Keratinocyte (primary cell): ENCODE results near the gene MERTK. TPM values are rescaled to one million over a fixed set of nuclear protein-coding genes. Genes with fewer than 3 reads are reported as not detected.
"Not testable (repeated sequence)": the region's sequence is repeated elsewhere in the genome, so short reads cannot be mapped to it uniquely, and the experiment has no call there.

Experiments used
- DNase-seq: peaks from one replicate; pipeline ENCODE4 v3.0.0-alpha.2; 2011; ENCODE audit warnings: low read depth, missing footprints, low spot score
- FAIRE-seq: peaks from 2 replicates; lab custom pipeline; 2011; peaks lifted over from hg19 to GRCh38; lab: Jason Lieb, UNC
- H2AFZ ChIP-seq: 2 replicates; pipeline ENCODE4 v1.6.0; 2012; ENCODE audit warnings: low read length, control low read depth, inconsistent platforms; ENCODE audit not compliant: control insufficient read depth
- H3K27ac ChIP-seq: 2 replicates; pipeline ENCODE4 v1.5.1; 2011; ENCODE audit warnings: low read length; ENCODE audit not compliant: control insufficient read depth, insufficient read depth
- H3K27me3 ChIP-seq: 3 replicates; pipeline ENCODE4 v1.6.0; 2011; ENCODE audit warnings: low read length; ENCODE audit not compliant: control insufficient read depth, insufficient read depth; ENCODE audit errors: extremely low read depth
- H3K36me3 ChIP-seq, 2 experiments: 2 replicates in 1 of 2; 3 replicates in 1 of 2; pipeline ENCODE4 v1.5.1; 2011; ENCODE audit warnings: low read length in 2 of 2, mild to moderate bottlenecking in 1 of 2; ENCODE audit not compliant: control insufficient read depth in 2 of 2, insufficient read depth in 2 of 2; ENCODE audit errors: extremely low read depth in 1 of 2
- H3K4me1 ChIP-seq: 3 replicates; pipeline ENCODE4 v1.5.1; 2011; ENCODE audit warnings: low read length; ENCODE audit not compliant: control insufficient read depth, insufficient read depth; ENCODE audit errors: extremely low read depth
- H3K4me2 ChIP-seq: 3 replicates; pipeline ENCODE4 v1.6.0; 2011; ENCODE audit warnings: low read depth, low read length; ENCODE audit not compliant: control insufficient read depth, insufficient read depth; ENCODE audit errors: extremely low read depth
- H3K4me3 ChIP-seq, 3 experiments: fragments of 200-600 bp in 1 of 3; sonication (generic) in 1 of 3; 2 replicates in 2 of 3; 3 replicates in 1 of 3; pipeline ENCODE4 v1.5.1; 2011 to 2016; ENCODE audit warnings: low read length in 3 of 3, mild to moderate bottlenecking in 3 of 3, control low read depth in 2 of 3, inconsistent platforms in 1 of 3, low read depth in 1 of 3, mixed read lengths in 1 of 3, mixed run types in 1 of 3, moderate library complexity in 1 of 3; ENCODE audit not compliant: control insufficient read depth in 2 of 3, insufficient read depth in 2 of 3; ENCODE audit errors: extremely low read depth in 1 of 3
- H3K79me2 ChIP-seq: 2 replicates; pipeline ENCODE4 v1.6.0; 2012; ENCODE audit warnings: low read length; ENCODE audit not compliant: control insufficient read depth, insufficient read depth
- H3K9ac ChIP-seq: 3 replicates; pipeline ENCODE4 v1.6.0; 2011; ENCODE audit warnings: low read length; ENCODE audit not compliant: control insufficient read depth, insufficient read depth; ENCODE audit errors: extremely low read depth
- H3K9me1 ChIP-seq: 3 replicates; pipeline ENCODE4 v1.6.0; 2011; ENCODE audit warnings: low read length; ENCODE audit not compliant: control insufficient read depth, insufficient read depth; ENCODE audit errors: extremely low read depth
- H3K9me3 ChIP-seq: 2 replicates; pipeline ENCODE4 v1.5.1; 2012; ENCODE audit warnings: low read depth, low read length; ENCODE audit not compliant: control insufficient read depth
- H4K20me1 ChIP-seq: 3 replicates; pipeline ENCODE4 v1.6.0; 2011; ENCODE audit warnings: low read length; ENCODE audit not compliant: control insufficient read depth, insufficient read depth; ENCODE audit errors: extremely low read depth
- EZH2 ChIP-seq: IDR thresholded peaks from one replicate; pipeline ENCODE4 v1.6.1; 2012; ENCODE audit warnings: inconsistent platforms, mild to moderate bottlenecking, low read length, moderate library complexity
- dilution Hi-C: fragments of 300-500 bp; cut with MboI; formaldehyde crosslinking; loops from one replicate; pipeline ENCODE4 v1.7.0; 2020; ENCODE audit warnings: low sequenced_read_pairs; ENCODE audit not compliant: extremely low pct_ligation_motif_present
- polyA plus RNA-seq, 5 experiments: library from polyadenylated mRNA; depleted of rRNA in 3 of 5; stranded (reverse) in 3 of 5; stranded (forward) in 1 of 5; unstranded in 1 of 5; fragments of >200 nt; gene quantifications; 1 replicate in 1 of 5; 2 replicates in 3 of 5; 3 replicates in 1 of 5; pipeline versions ENCODE4 v1.2.1 to v1.2.3, GENCODE V29; 2011 to 2012; ENCODE audit warnings: missing spikeins in 2 of 5, low read depth in 1 of 5, low replicate concordance in 1 of 5
- TF ChIP-seq, protein P1 (sequence below), 3 experiments: IDR thresholded peaks in 1 of 3; conservative IDR thresholded peaks in 1 of 3; optimal IDR thresholded peaks in 1 of 3; 2 replicates in 2 of 3; 3 replicates in 1 of 3; pipeline versions ENCODE3 to v1.5.1; 2011; ENCODE audit warnings: low read length in 3 of 3, mild to moderate bottlenecking in 3 of 3, moderate library complexity in 2 of 3, control low read depth in 1 of 3, inconsistent platforms in 1 of 3; ENCODE audit not compliant: insufficient read depth in 2 of 3; ENCODE audit errors: extremely low read depth in 1 of 3

Gene MERTK
- polyA plus RNA-seq, 1 donor (not counting 4 experiments of a cell fraction or from before 2014, with no cell fraction given), result 0.14 TPM

DNA sequence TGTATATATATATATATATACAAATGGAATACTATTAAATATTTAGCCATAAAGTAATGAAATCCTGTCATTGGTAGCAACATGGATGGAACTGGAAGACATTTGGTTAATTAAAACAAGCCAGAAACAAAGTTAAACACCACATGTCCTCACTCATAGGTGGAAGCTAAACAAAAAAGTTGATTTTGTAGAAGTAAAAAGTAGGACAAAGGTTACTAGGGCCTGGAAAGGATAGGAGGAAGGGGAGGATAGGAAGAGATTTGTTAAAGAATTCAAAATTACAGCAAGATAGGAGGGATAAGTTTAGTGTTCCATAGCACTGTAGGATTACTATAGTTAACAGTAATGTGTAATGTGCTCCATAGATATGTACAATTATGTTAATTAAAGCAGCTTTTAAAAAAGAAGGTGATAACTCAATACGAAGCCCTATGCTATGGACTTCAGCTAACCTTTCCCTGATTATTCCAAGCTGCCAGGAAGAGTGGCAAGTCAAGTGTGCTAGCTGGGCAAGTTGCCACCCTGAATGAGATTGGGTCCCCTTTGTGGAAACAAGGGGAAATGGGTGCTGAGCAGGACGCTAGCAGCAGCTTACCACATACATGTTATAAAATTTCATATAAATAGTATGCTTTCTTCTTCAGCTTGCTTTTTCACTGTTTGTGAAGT lies 12.3 kb downstream of the MERTK start:
- Histone ChIP-seq H3K79me2 (no peaks in the 10 kb centered on the region), H4K20me1 (no peaks in the 10 kb centered on the region), H3K4me3 (no peak overlapping the region), H3K27ac (no peak overlapping the region), H3K9me1 (no peaks in the 10 kb centered on the region), H2AFZ (no peak overlapping the region), H3K9me3 (no peaks in the 10 kb centered on the region), H3K27me3 (no peaks in the 10 kb centered on the region), H3K4me1 (peaks cover 6% of the 10 kb centered on the region), H3K9ac (no peak overlapping the region), H3K36me3 (no peaks in the 10 kb centered on the region), H3K4me2 (no peak overlapping the region)
- dilution Hi-C loops, result loop anchor here (25.0 kb wide), 1 partner anchor 102 kb away; no protein-coding TSS in a partner anchor
- no peak for DNase-seq
- FAIRE-seq, result no peak
- TF ChIP-seq, protein P1, sequence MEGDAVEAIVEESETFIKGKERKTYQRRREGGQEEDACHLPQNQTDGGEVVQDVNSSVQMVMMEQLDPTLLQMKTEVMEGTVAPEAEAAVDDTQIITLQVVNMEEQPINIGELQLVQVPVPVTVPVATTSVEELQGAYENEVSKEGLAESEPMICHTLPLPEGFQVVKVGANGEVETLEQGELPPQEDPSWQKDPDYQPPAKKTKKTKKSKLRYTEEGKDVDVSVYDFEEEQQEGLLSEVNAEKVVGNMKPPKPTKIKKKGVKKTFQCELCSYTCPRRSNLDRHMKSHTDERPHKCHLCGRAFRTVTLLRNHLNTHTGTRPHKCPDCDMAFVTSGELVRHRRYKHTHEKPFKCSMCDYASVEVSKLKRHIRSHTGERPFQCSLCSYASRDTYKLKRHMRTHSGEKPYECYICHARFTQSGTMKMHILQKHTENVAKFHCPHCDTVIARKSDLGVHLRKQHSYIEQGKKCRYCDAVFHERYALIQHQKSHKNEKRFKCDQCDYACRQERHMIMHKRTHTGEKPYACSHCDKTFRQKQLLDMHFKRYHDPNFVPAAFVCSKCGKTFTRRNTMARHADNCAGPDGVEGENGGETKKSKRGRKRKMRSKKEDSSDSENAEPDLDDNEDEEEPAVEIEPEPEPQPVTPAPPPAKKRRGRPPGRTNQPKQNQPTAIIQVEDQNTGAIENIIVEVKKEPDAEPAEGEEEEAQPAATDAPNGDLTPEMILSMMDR (optimal IDR thresholded peaks at IDR 0.05 in 1 of 3, IDR thresholded peaks at IDR 0.05 in 1 of 3, conservative IDR thresholded peaks at IDR 0.05 in 1 of 3; ENCODE audit: extremely low read depth in 1 of 3, insufficient read depth in 2 of 3, low read length in 3 of 3), result no peak
- no peak for TF ChIP-seq EZH2

DNA sequence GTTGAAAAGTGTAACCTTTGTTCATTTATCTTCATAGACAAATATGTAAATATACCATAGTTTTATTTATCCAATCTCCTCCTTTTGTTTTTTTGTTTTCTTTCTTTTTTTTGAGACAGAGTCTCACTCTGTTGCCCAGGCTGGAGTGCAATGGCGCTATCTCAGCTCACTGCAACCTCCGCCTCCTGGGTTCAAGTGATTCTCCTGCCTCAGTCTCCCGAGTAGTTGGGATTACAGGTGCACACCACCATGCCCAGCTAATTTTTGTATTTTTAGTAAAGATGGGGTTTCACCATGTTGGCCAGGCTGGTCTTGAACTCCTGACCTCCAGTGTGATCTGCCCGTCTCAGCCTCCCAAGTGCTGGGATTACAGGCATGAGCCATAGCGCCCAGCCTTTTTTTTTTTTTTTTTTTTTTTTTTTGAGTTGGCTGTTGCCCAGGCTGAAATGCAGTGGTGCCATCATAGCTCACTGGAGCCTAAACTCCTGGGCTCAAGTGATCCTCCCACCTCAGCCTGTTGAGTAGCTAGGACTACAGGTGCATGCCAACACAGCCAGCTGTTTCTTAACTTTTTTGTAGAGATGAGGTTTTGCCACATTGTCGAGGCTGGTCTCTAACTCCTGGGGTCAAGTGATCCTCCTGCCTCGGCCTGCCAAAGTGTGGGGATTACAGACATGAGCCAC lies 13.0 kb downstream of the MERTK start:
- not testable (repeated sequence) for DNase-seq, FAIRE-seq, H3K27me3 ChIP-seq

More for the DNA sequence above, 13.0 kb downstream of the MERTK start:
- dilution Hi-C loops, result loop anchor here (25.0 kb wide), 1 partner anchor 101 kb away; no protein-coding TSS in a partner anchor
- not testable (repeated sequence) for H3K9me1 ChIP-seq, H3K79me2 ChIP-seq, H3K9me3 ChIP-seq, H2AFZ ChIP-seq, H3K4me2 ChIP-seq, H3K36me3 ChIP-seq, H3K9ac ChIP-seq, H3K4me3 ChIP-seq, H3K27ac ChIP-seq, H3K4me1 ChIP-seq, H4K20me1 ChIP-seq
